ENCODE results near the gene VBP1. TPM values are rescaled to one million over a fixed set of nuclear protein-coding genes. Genes with fewer than 3 reads are reported as not detected.
"Not testable (repeated sequence)": the region's sequence is repeated elsewhere in the genome, so short reads cannot be mapped to it uniquely, and the experiment has no call there.

VBP1 gene
- total RNA-seq, 2 experiments from 2014 or later: 76.6 to 81.0 TPM

DNA sequence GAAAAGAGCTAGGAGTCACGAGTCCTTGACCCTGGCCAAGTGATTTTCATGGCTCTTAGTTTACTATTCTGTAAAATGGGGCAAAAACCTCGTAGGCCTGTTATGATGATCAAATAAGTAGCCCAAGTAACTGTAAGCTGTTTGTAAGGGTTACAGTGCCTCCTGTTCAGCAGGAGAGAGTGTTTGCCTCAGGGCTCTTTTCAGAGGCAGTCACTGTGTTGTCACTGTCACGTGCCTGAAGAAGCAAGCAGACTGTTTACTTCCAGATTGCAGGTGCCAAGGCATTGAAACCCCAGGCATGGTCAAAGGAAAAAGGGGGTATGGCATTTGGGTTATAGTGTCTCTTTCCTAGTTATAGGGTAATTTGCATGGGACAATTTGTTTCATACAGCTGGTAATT, 43.5 kb downstream of the VBP1 start:
- H3K27me3 Mint-ChIP-seq: no peaks in the 10 kb centered on the region
- H3K4me3 Mint-ChIP-seq: no peak overlapping the region
- POLR2A ChIA-PET: no interaction called here
- CTCF ChIA-PET: interaction anchor here (1.3 kb wide), 1 partner anchor 43 kb away, joined by 3 read pairs; no protein-coding TSS in a partner anchor
- no peak overlapping the region for H3K27ac Mint-ChIP-seq
- peaks cover 18% of the 10 kb centered on the region for H3K4me1 Mint-ChIP-seq (ENCODE audit: low read depth)
- intact Hi-C loops (cut with micrococcal nuclease): no loop called here
- ATAC-seq: no peak
- no peak for DNase-seq
- H3K36me3 Mint-ChIP-seq (ENCODE audit: low read depth): peaks cover 13% of the 10 kb centered on the region
- TF ChIP-seq, protein P1, sequence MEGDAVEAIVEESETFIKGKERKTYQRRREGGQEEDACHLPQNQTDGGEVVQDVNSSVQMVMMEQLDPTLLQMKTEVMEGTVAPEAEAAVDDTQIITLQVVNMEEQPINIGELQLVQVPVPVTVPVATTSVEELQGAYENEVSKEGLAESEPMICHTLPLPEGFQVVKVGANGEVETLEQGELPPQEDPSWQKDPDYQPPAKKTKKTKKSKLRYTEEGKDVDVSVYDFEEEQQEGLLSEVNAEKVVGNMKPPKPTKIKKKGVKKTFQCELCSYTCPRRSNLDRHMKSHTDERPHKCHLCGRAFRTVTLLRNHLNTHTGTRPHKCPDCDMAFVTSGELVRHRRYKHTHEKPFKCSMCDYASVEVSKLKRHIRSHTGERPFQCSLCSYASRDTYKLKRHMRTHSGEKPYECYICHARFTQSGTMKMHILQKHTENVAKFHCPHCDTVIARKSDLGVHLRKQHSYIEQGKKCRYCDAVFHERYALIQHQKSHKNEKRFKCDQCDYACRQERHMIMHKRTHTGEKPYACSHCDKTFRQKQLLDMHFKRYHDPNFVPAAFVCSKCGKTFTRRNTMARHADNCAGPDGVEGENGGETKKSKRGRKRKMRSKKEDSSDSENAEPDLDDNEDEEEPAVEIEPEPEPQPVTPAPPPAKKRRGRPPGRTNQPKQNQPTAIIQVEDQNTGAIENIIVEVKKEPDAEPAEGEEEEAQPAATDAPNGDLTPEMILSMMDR (IDR thresholded peaks at IDR 0.05): no peak
- H3K9me3 Mint-ChIP-seq: no peaks in the 10 kb centered on the region

DNA sequence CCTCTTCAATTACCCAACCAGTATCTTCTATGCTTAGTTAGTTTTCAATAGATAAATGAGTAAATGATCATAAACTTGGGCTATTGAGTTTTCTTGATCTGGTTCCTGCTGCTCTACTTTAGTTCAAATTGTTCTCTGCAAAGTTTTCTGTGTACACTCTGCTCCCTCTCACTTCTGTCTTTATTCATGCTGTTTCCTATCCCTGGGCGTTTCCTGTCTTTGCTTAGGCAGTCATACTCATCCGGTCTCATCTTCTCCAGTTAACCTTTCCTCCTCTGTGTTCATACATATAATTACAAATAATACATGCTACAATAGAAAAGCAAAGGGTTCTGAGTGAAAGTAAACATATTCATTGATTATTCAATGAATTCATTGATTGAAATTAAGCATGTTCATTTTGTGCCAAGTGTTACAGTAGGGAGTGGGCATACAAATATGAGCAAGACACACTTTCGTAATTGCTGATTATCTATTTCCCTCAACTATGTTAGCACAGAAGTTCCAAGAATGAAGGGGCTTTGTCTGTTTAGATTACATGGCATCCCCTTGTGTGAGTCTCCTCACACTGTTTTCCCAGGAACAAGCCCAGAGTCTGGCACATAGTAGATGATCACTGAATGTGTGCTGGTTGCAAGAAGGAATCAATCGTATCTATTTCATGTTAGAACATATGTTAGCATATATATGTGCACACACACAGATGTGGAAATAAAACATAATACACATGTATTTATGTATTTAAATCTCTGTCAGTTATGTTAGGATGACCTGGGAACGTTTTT, 46.9 kb downstream of the VBP1 start:
- CTCF ChIA-PET: interaction anchor here (1.2 to 1.9 kb wide), 2 partner anchors 46 kb away, joined by 3 to 5 read pairs; partner anchors contain the start of gene VBP1
- peaks cover 13% of the 10 kb centered on the region for H3K36me3 Mint-ChIP-seq (ENCODE audit: low read depth)
- ATAC-seq: peak; percentile 26
- no peaks in the 10 kb centered on the region for H3K27me3 Mint-ChIP-seq
- no peaks in the 10 kb centered on the region for H3K9me3 Mint-ChIP-seq
- no peak for DNase-seq
- intact Hi-C loops (cut with micrococcal nuclease): no loop called here
- POLR2A ChIA-PET: interaction anchor here (1.9 kb wide), 1 partner anchor 46 kb away, joined by 10 read pairs; the partner anchor contains the start of gene VBP1
- H3K4me3 Mint-ChIP-seq: peak overlapping the region; percentile 67
- peak overlapping the region; percentile 88 for H3K27ac Mint-ChIP-seq
- H3K4me1 Mint-ChIP-seq (ENCODE audit: low read depth): peaks cover 16% of the 10 kb centered on the region
- TF ChIP-seq, protein P1 (IDR thresholded peaks at IDR 0.05): no peak

DNA sequence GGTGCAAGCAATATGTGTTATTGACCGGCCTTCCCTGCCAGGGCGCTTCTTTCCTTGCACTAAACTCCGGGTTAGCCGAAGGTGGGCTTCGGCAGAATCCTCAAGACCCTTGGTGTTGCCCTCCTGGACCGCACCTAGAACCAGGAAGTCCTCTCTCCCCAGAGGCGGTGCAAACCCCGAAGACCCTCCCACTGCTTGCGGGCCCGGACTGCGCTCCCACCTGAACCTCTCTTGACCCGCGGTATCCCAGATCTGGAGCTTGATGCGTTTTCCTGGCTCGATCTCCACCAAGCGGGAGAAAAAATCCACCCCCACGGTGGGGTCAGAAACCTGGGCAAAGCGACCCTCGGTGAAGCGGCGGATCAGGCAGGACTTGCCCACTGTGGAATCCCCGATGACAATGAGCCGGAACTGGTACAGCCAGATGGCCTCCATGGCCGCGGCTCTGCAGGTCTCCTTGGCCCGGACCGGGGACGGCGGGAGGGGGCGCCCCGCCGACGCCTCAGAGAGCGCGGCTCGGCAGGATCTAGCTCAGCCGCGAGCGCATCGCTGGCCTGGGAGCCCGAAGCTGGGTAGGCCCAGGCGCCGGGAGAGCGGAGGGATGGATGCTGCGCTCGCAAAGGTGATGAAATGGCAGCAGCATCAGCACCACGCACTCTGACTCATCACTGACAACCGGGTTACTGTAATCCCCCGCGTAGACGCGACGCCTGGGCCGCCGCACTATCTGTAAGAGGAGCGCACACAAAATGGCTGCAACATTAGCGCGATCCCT, 47.8 kb downstream of the VBP1 start, which contains the start of gene RAB39B:
Gene RAB39B, minus strand, starts transcription at position 638 of the 775 bp plus-strand sequence. Its CDS starts 203 bp downstream, at position 435.
- Mint-ChIP-seq H3K27me3 (no peaks in the 10 kb centered on the region), H3K4me1 (ENCODE audit: low read depth) (peaks cover 16% of the 10 kb centered on the region), H3K36me3 (ENCODE audit: low read depth) (peaks cover 13% of the 10 kb centered on the region), H3K9me3 (no peaks in the 10 kb centered on the region), H3K4me3 (peak within 1 kb of the TSS; percentile 67), H3K27ac (peak within 1 kb of the TSS; percentile 88)
- intact Hi-C loops (cut with micrococcal nuclease): no loop called here
- DNase-seq (peak; percentile 89), ATAC-seq (peak; percentile 94)
- POLR2A ChIA-PET: interaction anchor here (0.6 to 1.9 kb wide), 3 partner anchors 47 to 181 kb away, joined by 3 to 10 read pairs (median 3); partner anchors contain the start of gene VBP1
- TF ChIP-seq, protein P1 (IDR thresholded peaks at IDR 0.05): no peak
- CTCF ChIA-PET: interaction anchor here (1.9 kb wide), 1 partner anchor 47 kb away, joined by 5 read pairs; the partner anchor contains the start of gene VBP1

DNA sequence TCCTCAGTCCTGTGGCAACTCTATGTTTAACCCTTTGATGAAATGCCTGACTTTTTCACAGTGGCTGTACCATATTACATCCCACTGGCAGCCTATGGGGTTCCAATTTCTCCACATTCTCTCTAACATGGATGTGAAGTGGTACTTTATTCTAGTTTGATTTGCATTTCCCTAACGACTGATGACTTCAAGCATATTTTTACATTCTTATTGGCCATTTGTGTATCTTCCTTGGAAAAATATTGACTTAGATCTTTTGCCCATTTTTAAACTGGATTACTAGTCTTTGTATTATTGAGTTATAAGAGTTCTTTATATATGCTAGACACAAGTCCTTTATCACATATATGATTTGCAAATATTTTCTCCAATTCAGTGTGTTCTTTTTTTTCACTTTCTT, 50.2 kb downstream of the VBP1 start:
- Mint-ChIP-seq H3K4me3 (no peak overlapping the region), H3K36me3 (ENCODE audit: low read depth) (peaks cover 3% of the 10 kb centered on the region), H3K4me1 (ENCODE audit: low read depth) (peaks cover 10% of the 10 kb centered on the region), H3K9me3 (peaks cover 2% of the 10 kb centered on the region), H3K27ac (no peak overlapping the region), H3K27me3 (no peaks in the 10 kb centered on the region)
- TF ChIP-seq, protein P1 (IDR thresholded peaks at IDR 0.05): no peak
- ChIA-PET POLR2A (no interaction called here), CTCF (no interaction called here)
- ATAC-seq (no peak), DNase-seq (no peak)
- intact Hi-C loops (cut with micrococcal nuclease): no loop called here

DNA sequence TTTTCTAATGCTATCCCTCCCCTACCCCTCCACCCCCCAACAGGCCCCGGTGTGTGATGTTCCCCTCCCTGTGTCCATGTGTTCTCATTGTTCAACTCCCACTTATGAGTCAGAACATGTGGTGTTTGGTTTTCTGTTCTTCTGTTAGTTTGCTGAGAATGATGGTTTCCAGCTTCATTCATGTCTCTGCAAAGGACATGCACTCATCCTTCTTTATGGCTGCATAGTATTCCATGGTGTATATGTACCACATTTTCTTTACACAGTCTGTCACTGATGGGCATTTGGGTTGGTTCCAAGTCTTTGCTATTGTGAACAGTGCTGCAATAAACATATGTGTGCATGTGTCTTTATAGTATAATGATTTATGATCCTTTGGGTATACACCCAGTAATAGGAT, 51.7 kb downstream of the VBP1 start:
- H3K4me3 Mint-ChIP-seq; CTCF ChIA-PET; DNase-seq; intact Hi-C loops (cut with micrococcal nuclease); POLR2A ChIA-PET; H3K27me3 Mint-ChIP-seq; H3K27ac Mint-ChIP-seq; H3K4me1 Mint-ChIP-seq (ENCODE audit: low read depth); H3K36me3 Mint-ChIP-seq (ENCODE audit: low read depth); H3K9me3 Mint-ChIP-seq; ATAC-seq: not testable (repeated sequence)

All from activated CD8-positive, alpha-beta T cell treated with anti-CD3 and anti-CD28 coated beads for 36 hours (primary cell).